WERI-Rb-1 (cell line): Measurements from ENCODE around the gene RNF215.

Source experiments
- DNase-seq: peaks from one replicate; pipeline ENCODE4 v3.0.0-alpha.2; 2020
- H3K27ac ChIP-seq: fragments of 250-450 bp; sonication (Bioruptor Pico); 2 replicates; pipeline ENCODE4 v1.5.1; 2020; ENCODE audit warnings: mild to moderate bottlenecking, moderate library complexity
- H3K27me3 ChIP-seq: fragments of 250-450 bp; sonication (Bioruptor Pico); 2 replicates; pipeline ENCODE4 v1.5.1; 2021; ENCODE audit warnings: mild to moderate bottlenecking, low read depth, moderate library complexity; ENCODE audit not compliant: insufficient read depth, severe bottlenecking
- H3K36me3 ChIP-seq: fragments of 250-450 bp; sonication (Bioruptor Pico); 2 replicates; pipeline ENCODE4 v1.5.1; 2020; ENCODE audit warnings: mild to moderate bottlenecking, moderate library complexity
- H3K4me3 ChIP-seq: 2 replicates; pipeline ENCODE4 v1.5.1; 2011; ENCODE audit warnings: low read depth, mild to moderate bottlenecking, control low read depth, low read length
- H3K9me3 ChIP-seq: fragments of 250-450 bp; sonication (Bioruptor Pico); 2 replicates; pipeline ENCODE4 v1.5.1; 2021; ENCODE audit warnings: mild to moderate bottlenecking, moderate library complexity; ENCODE audit not compliant: severe bottlenecking
- TF ChIP-seq, protein P1 (sequence below): IDR thresholded peaks from 2 replicates; pipeline ENCODE4 v1.5.1; 2011; ENCODE audit warnings: low read depth, mild to moderate bottlenecking, control low read depth, inconsistent platforms, low read length

RNF215 gene

DNA sequence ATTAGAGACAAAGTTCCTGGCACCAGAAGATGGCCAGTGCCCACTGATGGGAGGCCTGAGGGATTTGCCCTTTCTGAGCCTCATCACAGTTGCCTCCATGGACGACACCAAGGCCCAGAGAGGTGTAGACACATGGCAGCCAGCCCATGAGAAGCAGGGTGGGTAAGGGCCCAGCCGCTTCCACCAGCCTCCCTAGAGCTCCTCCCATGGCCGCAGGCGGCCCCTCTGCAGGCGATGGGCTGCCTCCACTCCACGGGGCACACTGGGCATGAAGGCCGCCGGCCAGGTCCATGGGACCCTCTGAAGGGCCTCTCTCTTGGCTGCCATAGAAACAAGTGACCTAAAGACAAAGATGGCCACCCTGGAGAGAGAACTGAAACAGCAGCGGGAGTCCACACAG lies 15.9 kb downstream of the RNF215 start:
- DNase-seq, result no peak
- Histone ChIP-seq H3K4me3 (no peak overlapping the region), H3K9me3 (no peaks in the 10 kb centered on the region), H3K27me3 (no peaks in the 10 kb centered on the region), H3K27ac (no peak overlapping the region), H3K36me3 (peaks cover 1% of the 10 kb centered on the region)
- TF ChIP-seq, protein P1, sequence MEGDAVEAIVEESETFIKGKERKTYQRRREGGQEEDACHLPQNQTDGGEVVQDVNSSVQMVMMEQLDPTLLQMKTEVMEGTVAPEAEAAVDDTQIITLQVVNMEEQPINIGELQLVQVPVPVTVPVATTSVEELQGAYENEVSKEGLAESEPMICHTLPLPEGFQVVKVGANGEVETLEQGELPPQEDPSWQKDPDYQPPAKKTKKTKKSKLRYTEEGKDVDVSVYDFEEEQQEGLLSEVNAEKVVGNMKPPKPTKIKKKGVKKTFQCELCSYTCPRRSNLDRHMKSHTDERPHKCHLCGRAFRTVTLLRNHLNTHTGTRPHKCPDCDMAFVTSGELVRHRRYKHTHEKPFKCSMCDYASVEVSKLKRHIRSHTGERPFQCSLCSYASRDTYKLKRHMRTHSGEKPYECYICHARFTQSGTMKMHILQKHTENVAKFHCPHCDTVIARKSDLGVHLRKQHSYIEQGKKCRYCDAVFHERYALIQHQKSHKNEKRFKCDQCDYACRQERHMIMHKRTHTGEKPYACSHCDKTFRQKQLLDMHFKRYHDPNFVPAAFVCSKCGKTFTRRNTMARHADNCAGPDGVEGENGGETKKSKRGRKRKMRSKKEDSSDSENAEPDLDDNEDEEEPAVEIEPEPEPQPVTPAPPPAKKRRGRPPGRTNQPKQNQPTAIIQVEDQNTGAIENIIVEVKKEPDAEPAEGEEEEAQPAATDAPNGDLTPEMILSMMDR, result no peak

GRCh38 chr22:30370641-30371230 lies 16.5 kb downstream of the RNF215 start:
- Histone ChIP-seq H3K9me3 (no peaks in the 10 kb centered on the region), H3K4me3 (no peak overlapping the region), H3K36me3 (peaks cover 6% of the 10 kb centered on the region), H3K27ac (no peak overlapping the region), H3K27me3 (no peaks in the 10 kb centered on the region)
- TF ChIP-seq, protein P1, result no peak
- DNase-seq, result no peak

GRCh38 chr22:30368420-30368819 lies 18.8 kb downstream of the RNF215 start:
- Histone ChIP-seq H3K36me3 (peaks cover 8% of the 10 kb centered on the region; the same call in 1 of the 2 replicates), H3K9me3 (no peaks in the 10 kb centered on the region), H3K27me3 (no peaks in the 10 kb centered on the region), H3K4me3 (no peak overlapping the region), H3K27ac (no peak overlapping the region)
- no peak for DNase-seq
- TF ChIP-seq, protein P1, result no peak

DNA sequence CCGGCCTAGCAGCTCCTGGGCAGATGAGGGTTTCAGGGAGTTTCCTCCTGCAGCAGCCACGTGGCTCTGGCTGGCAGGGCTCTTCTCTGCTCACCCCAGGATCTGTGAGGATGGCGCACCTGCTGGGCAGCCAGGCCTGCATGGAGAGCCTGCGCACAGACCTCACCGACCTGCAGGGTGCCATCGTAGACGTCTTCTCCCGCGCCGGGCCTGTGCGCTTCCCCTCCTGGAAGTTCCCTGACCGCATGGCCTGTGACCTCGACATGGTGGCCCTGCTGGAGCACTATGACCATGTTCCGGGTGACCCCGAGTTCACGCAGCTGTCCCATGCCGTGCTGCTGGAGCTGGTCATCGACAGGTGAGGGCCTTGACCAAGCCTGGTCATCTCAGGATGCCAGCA lies 21.3 kb downstream of the RNF215 start:
- H3K27ac ChIP-seq, result no peak overlapping the region
- no peak for DNase-seq

DNA sequence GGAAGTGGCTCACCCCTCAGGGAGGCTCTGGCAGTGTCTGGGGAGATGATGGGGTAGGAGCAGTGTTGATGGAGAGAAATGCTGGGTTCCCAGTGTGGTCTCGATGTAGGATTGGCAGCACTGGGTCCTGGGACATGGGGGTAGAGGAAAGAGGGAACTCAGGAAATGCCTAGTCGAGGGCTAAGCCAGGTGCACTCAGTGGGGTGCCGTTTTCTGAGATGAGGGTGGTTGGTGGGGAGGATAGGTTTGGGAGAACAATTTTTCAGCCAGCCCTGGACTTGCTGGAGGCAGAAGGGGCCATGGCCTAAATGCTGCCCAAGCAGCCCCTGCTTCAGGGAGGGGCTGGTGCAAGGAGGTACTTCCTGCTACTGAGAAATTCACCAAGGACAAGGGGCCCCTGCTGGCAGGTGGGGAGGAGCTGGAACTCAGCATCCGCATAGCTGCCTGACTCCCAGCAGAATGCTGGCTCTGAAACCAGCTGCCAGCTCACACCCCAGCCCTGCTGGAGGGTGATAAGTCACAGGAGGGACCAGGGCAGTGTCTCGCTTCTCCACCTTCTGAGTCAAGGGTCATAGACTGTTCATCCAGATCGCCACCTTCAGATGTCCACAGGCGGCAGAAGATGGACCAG lies 24.4 kb downstream of the RNF215 start:
- Histone ChIP-seq H3K27ac (no peak overlapping the region), H3K27me3 (no peaks in the 10 kb centered on the region), H3K4me3 (no peak overlapping the region), H3K9me3 (no peaks in the 10 kb centered on the region), H3K36me3 (peaks cover 8% of the 10 kb centered on the region; the same call in 1 of the 2 replicates)
- DNase-seq, result no peak
- TF ChIP-seq, protein P1, result no peak

More for the DNA sequence above, 21.3 kb downstream of the RNF215 start:
- Histone ChIP-seq H3K4me3 (no peak overlapping the region), H3K9me3 (no peaks in the 10 kb centered on the region), H3K27me3 (no peaks in the 10 kb centered on the region), H3K36me3 (peaks cover 8% of the 10 kb centered on the region; the same call in 1 of the 2 replicates)
- TF ChIP-seq, protein P1, result no peak
